ENCODE measurements around the gene TMEFF2.
"Not testable (repeated sequence)": the region's sequence is repeated elsewhere in the genome, so short reads cannot be mapped to it uniquely, and the experiment has no call there.

The TMEFF2 gene

DNA sequence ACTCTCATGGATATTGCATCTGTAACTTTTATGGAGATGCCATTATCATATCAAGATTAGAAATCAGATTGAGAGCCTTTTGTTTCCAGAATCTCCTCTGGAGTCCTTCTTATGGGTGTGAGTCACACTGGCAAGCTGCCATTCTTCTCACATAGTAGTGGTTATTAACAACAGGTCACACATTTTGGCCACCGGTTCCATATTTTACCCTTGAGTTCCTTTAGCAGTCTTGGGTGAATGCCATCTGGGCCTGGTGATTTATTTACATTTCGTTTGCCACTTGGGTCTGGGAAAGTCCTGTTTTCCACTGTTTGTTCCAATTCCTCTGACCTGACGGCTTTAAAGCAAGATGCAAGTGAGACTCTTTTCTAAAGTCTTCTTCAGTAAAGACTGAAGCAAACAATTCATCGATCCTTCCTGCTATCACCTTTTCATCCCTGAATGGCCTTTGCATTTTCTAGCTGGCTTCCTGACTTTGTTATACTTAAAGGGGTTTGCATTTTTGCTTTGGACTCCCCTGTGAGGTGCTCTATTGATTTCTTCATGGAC lies 267.3 kb downstream of the TMEFF2 start:
- peak; percentile 92 to 99 for DNase-seq

DNA sequence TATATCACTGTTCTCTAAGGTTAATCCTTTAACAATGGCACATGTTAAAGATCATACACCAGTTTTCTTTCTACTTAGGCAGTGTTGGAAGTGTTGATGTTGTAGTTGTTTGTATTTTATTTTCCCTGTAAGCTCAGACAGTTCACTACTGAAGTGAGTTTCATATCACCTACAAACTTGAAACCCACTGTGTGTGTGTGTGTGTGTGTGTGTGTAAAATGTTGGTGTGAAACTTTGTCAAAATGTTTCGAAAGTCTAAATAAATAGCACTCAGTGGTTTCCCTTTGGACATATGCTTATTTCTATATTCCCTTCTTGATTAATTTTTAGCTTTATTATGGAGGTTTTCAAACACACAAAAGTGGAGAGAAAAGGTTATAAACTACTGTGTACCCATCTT lies 268.1 kb downstream of the TMEFF2 start:
- DNase-seq = no peak

- peak in 1 of 2 experiments; percentile 14 for DNase-seq
Observed at GRCh38 chr2:191923652-191923997, 271.1 kb downstream of the TMEFF2 start.

GRCh38 chr2:191922736-191923651 lies 271.7 kb downstream of the TMEFF2 start:
- DNase-seq = no peak

DNA sequence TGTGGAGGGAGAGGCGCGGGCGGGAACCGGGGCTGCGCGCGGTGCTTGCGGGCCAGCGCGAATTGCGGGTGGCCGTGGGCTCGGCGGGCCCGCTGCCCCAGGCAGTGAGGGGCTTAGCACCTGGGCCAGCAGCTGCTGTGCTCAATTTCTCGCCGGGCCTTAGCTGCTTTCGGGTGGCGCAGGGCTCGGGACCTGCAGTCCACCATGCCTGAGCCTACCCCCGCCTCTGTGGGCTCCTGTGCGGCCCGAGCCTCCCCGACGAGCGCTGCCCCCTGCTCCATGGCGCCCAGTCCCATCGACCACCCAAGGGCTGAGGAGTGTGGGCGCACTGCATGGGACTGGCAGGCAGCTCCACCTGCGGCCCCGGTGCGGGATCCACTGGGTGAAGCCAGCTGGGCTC lies 273.1 kb downstream of the TMEFF2 start:
- DNase-seq = not testable (repeated sequence)

GRCh38 chr2:191920502-191920901 lies 274.2 kb downstream of the TMEFF2 start:
- DNase-seq = no peak

GRCh38 chr2:191917967-191918651 lies 276.6 kb downstream of the TMEFF2 start:
- DNase-seq = peak; percentile 82 to 90

DNA sequence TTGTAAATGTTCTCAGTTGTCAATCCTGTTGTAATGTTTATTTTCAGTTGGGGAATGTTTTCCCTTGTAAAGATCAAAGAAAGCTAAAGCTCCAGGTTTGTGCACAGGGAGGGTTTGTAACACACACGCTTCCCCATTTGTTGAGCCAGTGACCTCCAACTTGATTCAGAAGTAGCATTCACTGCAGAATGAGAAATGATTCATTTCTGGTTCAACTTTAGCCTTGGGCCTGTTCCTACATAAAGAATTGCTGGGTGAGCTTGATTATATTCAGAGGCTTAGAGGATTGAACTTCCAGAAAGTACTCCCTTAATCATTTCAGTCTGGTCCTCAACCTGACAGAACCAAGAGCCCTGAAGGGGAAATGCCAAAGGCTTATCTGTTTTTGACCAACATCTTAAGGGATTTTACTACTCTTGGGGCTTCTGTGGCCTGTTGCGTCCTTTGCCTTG lies 277.3 kb downstream of the TMEFF2 start:
- DNase-seq = no peak

- DNase-seq = peak; percentile 25 to 52
Observed at GRCh38 chr2:191916826-191917225, 277.9 kb downstream of the TMEFF2 start.

GRCh38 chr2:191915750-191916149 lies 279.0 kb downstream of the TMEFF2 start:
- no peak for DNase-seq

GRCh38 chr2:191913796-191914195 lies 280.9 kb downstream of the TMEFF2 start:
- DNase-seq = no peak

DNA sequence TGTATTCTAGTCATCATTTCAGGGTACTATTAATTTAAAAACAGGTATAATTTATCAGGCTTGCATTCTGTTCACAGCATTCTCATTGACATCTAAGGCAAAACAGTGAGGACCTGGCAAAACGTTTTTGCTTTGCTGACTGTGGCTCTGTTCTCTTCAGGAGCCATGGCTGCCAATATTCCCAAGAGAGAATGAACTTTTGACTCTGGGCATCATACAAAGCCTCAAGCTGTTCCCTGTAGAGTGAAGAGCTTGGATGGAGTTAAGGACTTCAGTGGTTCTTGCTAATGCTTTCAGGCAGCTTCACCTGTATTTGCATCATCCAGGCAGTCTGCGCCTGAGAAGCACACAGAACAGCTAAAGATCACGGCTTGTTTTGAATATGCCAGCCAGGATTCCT lies 282.0 kb downstream of the TMEFF2 start:
- DNase-seq = peak in 1 of 2 experiments; percentile 47

DNA sequence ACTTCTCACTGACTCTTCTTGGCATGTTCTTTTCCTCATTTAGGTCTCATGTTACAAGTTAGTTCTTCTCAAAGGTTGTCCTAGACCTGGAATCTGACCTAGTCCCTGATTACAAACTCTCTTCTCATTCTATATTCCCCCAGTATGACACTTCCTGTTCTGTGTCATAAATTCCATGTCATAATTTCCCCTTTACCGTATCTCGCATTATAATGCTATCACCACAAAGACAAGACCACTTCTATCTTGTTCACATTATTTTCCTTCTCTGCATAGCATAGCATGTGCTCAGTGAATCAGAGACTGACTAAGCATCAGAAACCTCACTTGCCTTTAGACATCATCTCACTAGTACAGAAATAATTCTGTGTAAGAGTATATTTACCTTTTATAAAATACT lies 284.2 kb downstream of the TMEFF2 start:
- no peak for DNase-seq

- no peak for DNase-seq
Observed at GRCh38 chr2:191908874-191909273, 285.9 kb downstream of the TMEFF2 start.

- no peak for DNase-seq
Observed at GRCh38 chr2:191907545-191907944, 287.2 kb downstream of the TMEFF2 start.

DNA sequence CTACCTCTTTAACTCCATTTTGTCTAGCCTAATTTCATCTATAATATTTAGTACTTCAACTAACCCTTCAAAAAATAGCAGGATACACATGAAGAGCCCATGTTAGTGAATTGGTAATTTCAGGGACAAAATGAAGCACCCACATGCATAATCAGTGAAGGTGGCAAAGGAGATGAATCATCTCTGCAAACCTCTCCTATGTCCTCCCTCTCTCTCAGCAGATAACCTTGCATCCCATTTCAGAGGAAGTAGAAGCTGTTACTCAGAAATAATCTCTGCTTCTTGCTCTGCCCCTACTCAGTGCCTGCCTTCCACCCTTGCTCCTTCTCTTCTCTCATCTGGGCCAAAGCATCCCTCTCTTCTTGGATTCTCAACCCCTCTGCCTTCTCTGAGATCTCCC lies 287.6 kb downstream of the TMEFF2 start:
- no peak for DNase-seq

GRCh38 chr2:191905336-191905735 lies 289.4 kb downstream of the TMEFF2 start:
- DNase-seq = no peak

GRCh38 chr2:191901031-191901430 lies 293.7 kb downstream of the TMEFF2 start:
- DNase-seq = no peak

DNA sequence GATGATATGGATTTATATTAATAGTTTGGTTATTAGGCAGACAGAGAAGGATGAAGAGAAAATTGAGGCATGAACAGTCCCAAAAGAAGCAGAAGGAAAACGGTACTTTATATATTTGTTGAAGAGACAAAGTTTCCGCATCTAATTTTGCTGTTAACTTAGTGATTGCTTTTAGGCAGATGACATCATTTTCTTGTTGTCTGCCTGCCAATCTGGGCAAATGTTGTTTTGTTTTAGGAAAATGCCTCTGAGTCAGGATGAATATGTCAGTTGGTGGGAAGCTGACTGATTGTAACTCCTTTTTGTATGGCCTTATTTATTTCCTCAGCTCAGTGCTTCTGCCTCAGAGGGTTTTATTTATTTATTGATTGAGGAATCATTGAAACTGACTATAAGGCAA lies 295.3 kb downstream of the TMEFF2 start:
- peak; percentile 39 to 60 for DNase-seq

Data from NCI-H446 (cell line).